Uterine smooth muscle cell (primary cell): ENCODE measurements around the gene CDC25C. TPM values are rescaled to one million over a fixed set of nuclear protein-coding genes. Genes with fewer than 3 reads are reported as not detected.

Source experiments
- total RNA-seq: library from RNA; depleted of rRNA; stranded (reverse); fragments of >200 nt; gene quantifications from 2 replicates; pipeline ENCODE4 v1.2.3, GENCODE V29; 2014

Gene CDC25C
- 3.4 and 22.4 TPM in 2 replicates for total RNA-seq

GRCh38 chr5:138331449-138332368 is at the start of gene CDC25C:
Gene CDC25C (minus strand): TSS chr5:138331804. CDS start chr5:138331180, 624 bp downstream.

GRCh38 chr5:138352071-138352721 is 20.6 kb upstream of the CDC25C start, which contains the start of gene KDM3B:
Gene KDM3B (plus strand): TSS chr5:138352685. CDS start chr5:138352796, 111 bp downstream.

GRCh38 chr5:138337685-138338410 is 6.2 kb upstream of the CDC25C start, which contains the start of gene FAM53C:
Gene FAM53C (plus strand): TSS chr5:138338266. CDS start chr5:138341336, 3,070 bp downstream.

GRCh38 chr5:138274189-138274853 is 57.3 kb downstream of the CDC25C start, which contains the start of gene GFRA3:
Gene GFRA3 (minus strand): TSS chr5:138274621. CDS start chr5:138274424, 197 bp downstream.

Other genes starting within 250 kb of the CDC25C start
- not detected in 2 replicates for gene WNT8A, start 247.8 kb downstream of the CDC25C start, total RNA-seq
- gene NME5, start 192.4 kb downstream of the CDC25C start, total RNA-seq, result 1.7 and 3.4 TPM in 2 replicates
- 35.9 and 60.5 TPM in 2 replicates for gene BRD8, start 153.2 kb downstream of the CDC25C start, total RNA-seq
- 31.1 and 126 TPM in 2 replicates for gene KIF20A, start 152.7 kb downstream of the CDC25C start, total RNA-seq
- gene CDC23, start 118.5 kb downstream of the CDC25C start, total RNA-seq, result 24.7 and 25.5 TPM in 2 replicates
- not detected in 2 replicates for gene GFRA3, start 57.2 kb downstream of the CDC25C start, total RNA-seq
- 24.0 and 26.9 TPM in 2 replicates for gene FAM53C, start 6.5 kb upstream of the CDC25C start, total RNA-seq
- 39.5 and 44.4 TPM in 2 replicates for gene KDM3B, start 20.9 kb upstream of the CDC25C start, total RNA-seq
- 12.0 and 24.2 TPM in 2 replicates for gene REEP2, start 107.3 kb upstream of the CDC25C start, total RNA-seq
- gene EGR1, start 133.7 kb upstream of the CDC25C start, total RNA-seq, result 3.6 and 6.2 TPM in 2 replicates
- 129 and 177 TPM in 2 replicates for gene ETF1, start 211.4 kb upstream of the CDC25C start, total RNA-seq
- 644 and 729 TPM in 2 replicates for gene HSPA9, start 243.6 kb upstream of the CDC25C start, total RNA-seq